GM23338 (cell line): ENCODE data around the gene ASPHD1. TPM values are rescaled to one million over a fixed set of nuclear protein-coding genes. Genes with fewer than 3 reads are reported as not detected.

Source experiments
- ATAC-seq: fragments of 200-7000 bp; cut with Tn5 transposase; 3 replicates; pipeline ENCODE4 v1.9.1; 2020
- DNase-seq: peaks from one replicate; pipeline ENCODE4 v3.0.0-alpha.2; 2015; ENCODE audit warnings: low spot score
- H2AFZ ChIP-seq: fragments of 200-600 bp; sonication (generic); 2 replicates; pipeline ENCODE4 v1.8.0; 2016; ENCODE audit warnings: antibody characterized with exemption, mild to moderate bottlenecking, moderate library complexity
- H3F3A ChIP-seq: fragments of 200-600 bp; sonication (generic); replicated peaks from 2 replicates; pipeline ENCODE4 v1.8.0; 2017; ENCODE audit warnings: antibody characterized with exemption, mixed run types, low read depth
- H3K27ac ChIP-seq: fragments of 200-600 bp; sonication (generic); 2 replicates; pipeline ENCODE4 v1.6.1; 2016; ENCODE audit warnings: low read depth
- H3K27me3 ChIP-seq: fragments of 200-600 bp; sonication (generic); 2 replicates; pipeline ENCODE4 v1.8.0; 2016; ENCODE audit warnings: mild to moderate bottlenecking, mixed run types, moderate library complexity; ENCODE audit not compliant: insufficient read depth
- H3K36me3 ChIP-seq: fragments of 200-600 bp; sonication (generic); 2 replicates; pipeline ENCODE4 v1.8.0; 2016; ENCODE audit warnings: mild to moderate bottlenecking; ENCODE audit not compliant: insufficient read depth
- H3K4me1 ChIP-seq: fragments of 200-600 bp; sonication (generic); 2 replicates; pipeline ENCODE4 v1.8.0; 2016; ENCODE audit warnings: mild to moderate bottlenecking, moderate library complexity; ENCODE audit not compliant: insufficient read depth
- H3K4me2 ChIP-seq: fragments of 200-600 bp; sonication (generic); 2 replicates; pipeline ENCODE4 v1.7.1; 2017; ENCODE audit warnings: mixed run types
- H3K4me3 ChIP-seq: fragments of 200-600 bp; sonication (generic); 2 replicates; pipeline ENCODE4 v1.6.1; 2016; ENCODE audit warnings: mixed run types
- H3K79me2 ChIP-seq: fragments of 200-600 bp; sonication (generic); replicated peaks from 2 replicates; pipeline ENCODE4 v1.8.0; 2017; ENCODE audit warnings: mild to moderate bottlenecking; ENCODE audit not compliant: insufficient read depth
- H3K9me2 ChIP-seq: fragments of 200-600 bp; sonication (generic); 2 replicates; pipeline ENCODE4 v1.8.0; 2017; ENCODE audit not compliant: insufficient read depth
- H4K20me1 ChIP-seq: fragments of 200-600 bp; sonication (generic); replicated peaks from 2 replicates; pipeline ENCODE4 v1.8.0; 2017; ENCODE audit warnings: mild to moderate bottlenecking; ENCODE audit not compliant: insufficient read depth
- H3K27ac Mint-ChIP-seq: 2 replicates; pipeline ENCODE4 v1.8.0; 2020; ENCODE audit warnings: inconsistent platforms, mild to moderate bottlenecking, moderate library complexity, mixed read lengths
- H3K27me3 Mint-ChIP-seq: 3 replicates; pipeline ENCODE4 v1.8.0; 2022; ENCODE audit warnings: low read depth, mild to moderate bottlenecking, moderate library complexity, mixed read lengths, inconsistent platforms; ENCODE audit not compliant: insufficient read depth, poor library complexity
- H3K36me3 Mint-ChIP-seq: 3 replicates; pipeline ENCODE4 v1.8.0; 2021; ENCODE audit warnings: low read depth, mild to moderate bottlenecking, inconsistent platforms, moderate library complexity, mixed read lengths
- H3K4me1 Mint-ChIP-seq: 3 replicates; pipeline ENCODE4 v1.8.0; 2020; ENCODE audit warnings: mild to moderate bottlenecking, inconsistent platforms, mixed read lengths
- H3K4me3 Mint-ChIP-seq: 3 replicates; pipeline ENCODE4 v1.8.0; 2021; ENCODE audit warnings: moderate library complexity, mild to moderate bottlenecking, inconsistent platforms, mixed read lengths
- H3K9me3 Mint-ChIP-seq: 3 replicates; pipeline ENCODE4 v1.8.0; 2020; ENCODE audit warnings: moderate library complexity, mild to moderate bottlenecking, inconsistent platforms, mixed read lengths
- CTCF ChIP-seq, 2 experiments: fragments of 200-600 bp in 1 of 2; sonication (generic) in 1 of 2; conservative IDR thresholded peaks; 2 replicates each; pipeline versions ENCODE4 v1.5.1 to v1.6.1; 2016 to 2017; ENCODE audit warnings: antibody characterized with exemption in 2 of 2, low read depth in 2 of 2, mild to moderate bottlenecking in 2 of 2, moderate library complexity in 1 of 2
- ETS1 ChIP-seq: IDR thresholded peaks from 2 replicates; pipeline ENCODE4 v1.6.1; 2016; ENCODE audit warnings: antibody characterized with exemption
- EZH2 ChIP-seq: fragments of 200-600 bp; sonication (generic); IDR thresholded peaks from one replicate; pipeline ENCODE4 v1.8.0; 2017; ENCODE audit warnings: antibody characterized with exemption, mild to moderate bottlenecking, low read depth; ENCODE audit not compliant: unreplicated experiment
- POLR2AphosphoS5 ChIP-seq: IDR thresholded peaks from 2 replicates; pipeline ENCODE4 v1.6.1; 2016; ENCODE audit warnings: antibody characterized with exemption, low read depth
- STAT1 ChIP-seq: IDR thresholded peaks from one replicate; pipeline ENCODE4 v1.6.1; 2016; ENCODE audit warnings: antibody characterized with exemption; ENCODE audit not compliant: unreplicated experiment
- ZNF331 ChIP-seq: fragments of 250-450 bp; sonication (Bioruptor Pico); IDR thresholded peaks from 2 replicates; pipeline ENCODE4 v1.5.0; 2020; ENCODE audit warnings: low read depth, mild to moderate bottlenecking, moderate library complexity
- polyA plus RNA-seq: library from polyadenylated mRNA; unstranded; fragments of >200 nt; fragmentation: Nextera tagmentation; extraction: Ambion mirVana; gene quantifications from 2 replicates; pipeline ENCODE4 v1.2.1, GENCODE V29; 2016
- total RNA-seq: library from RNA; depleted of rRNA; stranded (reverse); fragments of >200 nt; shearing (Covaris generic); gene quantifications from 2 replicates; pipeline ENCODE4 v1.2.3, GENCODE V29; 2014; rRNA removed

Gene ASPHD1
- total and polyA plus RNA-seq, 2 experiments from 2014 or later, result 15.5 to 20.6 TPM

- H3K36me3 Mint-ChIP-seq, result no peaks in the 10 kb centered on the region
- Histone ChIP-seq H3K27ac (no peak overlapping the region), H3K9me2 (no peaks in the 10 kb centered on the region), H3K27me3 (no peaks in the 10 kb centered on the region), H3F3A (no peaks in the 10 kb centered on the region), H3K79me2 (no peaks in the 10 kb centered on the region), H2AFZ (no peak overlapping the region), H3K36me3 (no peaks in the 10 kb centered on the region), H3K4me3 (no peak overlapping the region), H3K4me2 (no peak overlapping the region), H4K20me1 (no peaks in the 10 kb centered on the region), H3K4me1 (0 out of 2 replicates have a peak, but pooled peaks cover 4% of the 10 kb centered on the region)
- no peak for TF ChIP-seq ETS1
- no peak for TF ChIP-seq STAT1
- no peak for TF ChIP-seq ZNF331 (CRISPR knock-in tag)
- no peak for TF ChIP-seq CTCF (conservative IDR thresholded peaks at IDR 0.05; ENCODE audit: low read depth in 2 of 2)
- ATAC-seq (no peak), DNase-seq (no peak)
- peaks cover 8% of the 10 kb centered on the region; the same call in 2 of the 3 replicates for H3K4me1 Mint-ChIP-seq
- peaks cover 7% of the 10 kb centered on the region for H3K27me3 Mint-ChIP-seq
- H3K4me3 Mint-ChIP-seq, result no peak overlapping the region
- H3K9me3 Mint-ChIP-seq, result peaks cover 3% of the 10 kb centered on the region; the same call in 2 of the 3 replicates
- no peak overlapping the region for H3K27ac Mint-ChIP-seq
Measured at GRCh38 chr16:29950806-29951461, 50.6 kb downstream of the ASPHD1 start.

GRCh38 chr16:29951625-29952365 lies 51.5 kb downstream of the ASPHD1 start:
- peaks cover 7% of the 10 kb centered on the region for H3K27me3 Mint-ChIP-seq
- H3K36me3 Mint-ChIP-seq, result no peaks in the 10 kb centered on the region
- peaks cover 8% of the 10 kb centered on the region; the same call in 2 of the 3 replicates for H3K4me1 Mint-ChIP-seq
- no peaks in the 10 kb centered on the region for H3K27me3 ChIP-seq
- 0 out of 2 replicates have a peak, but pooled peaks cover 4% of the 10 kb centered on the region for H3K4me1 ChIP-seq
- H3K27ac Mint-ChIP-seq, result no peak overlapping the region
- no peaks in the 10 kb centered on the region for H3F3A ChIP-seq
- TF ChIP-seq POLR2AphosphoS5 (no peak), CTCF (conservative IDR thresholded peaks at IDR 0.05; ENCODE audit: low read depth in 2 of 2) (peak; percentile 31 to 47; a peak in 3 of 4 replicates), EZH2 (no peak)
- H3K9me2 ChIP-seq, result no peaks in the 10 kb centered on the region
- peak overlapping the region; percentile 94 for H2AFZ ChIP-seq
- H3K36me3 ChIP-seq, result no peaks in the 10 kb centered on the region
- DNase-seq, result peak; percentile 52
- peak; percentile 91 for ATAC-seq
- H3K4me3 ChIP-seq, result no peak overlapping the region
- no peaks in the 10 kb centered on the region for H3K79me2 ChIP-seq
- H3K4me3 Mint-ChIP-seq, result no peak overlapping the region
- H3K4me2 ChIP-seq, result no peak overlapping the region
- H3K9me3 Mint-ChIP-seq, result peaks cover 3% of the 10 kb centered on the region; the same call in 2 of the 3 replicates
- no peaks in the 10 kb centered on the region for H4K20me1 ChIP-seq
- no peak overlapping the region for H3K27ac ChIP-seq

Other genes with a start within 250 kb of the ASPHD1 start
- gene SPN, start 237.2 kb upstream of the ASPHD1 start, total RNA-seq, result 2.1 and 2.3 TPM in 2 replicates
- 0.52 and 0.82 TPM in 2 replicates for gene SPN, start 237.2 kb upstream of the ASPHD1 start, polyA plus RNA-seq
- 102 and 128 TPM in 2 replicates for gene QPRT, start 221.3 kb upstream of the ASPHD1 start, total RNA-seq
- gene QPRT, start 221.3 kb upstream of the ASPHD1 start, polyA plus RNA-seq, result 65.4 and 79.1 TPM in 2 replicates
- gene C16orf54, start 154.5 kb upstream of the ASPHD1 start, total RNA-seq, result not detected in 2 replicates
- 2.0 and 3.2 TPM in 2 replicates for gene C16orf54, start 154.5 kb upstream of the ASPHD1 start, polyA plus RNA-seq
- not detected in 2 replicates for gene ZG16, start 122.2 kb upstream of the ASPHD1 start, total RNA-seq
- not detected in 2 replicates for gene ZG16, start 122.2 kb upstream of the ASPHD1 start, polyA plus RNA-seq
- gene KIF22, start 109.7 kb upstream of the ASPHD1 start, total RNA-seq, result 179 and 192 TPM in 2 replicates
- gene KIF22, start 109.7 kb upstream of the ASPHD1 start, polyA plus RNA-seq, result 110 and 120 TPM in 2 replicates
- 181 and 270 TPM in 2 replicates for gene MAZ, start 94.0 kb upstream of the ASPHD1 start, total RNA-seq
- 155 and 170 TPM in 2 replicates for gene MAZ, start 94.0 kb upstream of the ASPHD1 start, polyA plus RNA-seq
- gene PRRT2, start 88.3 kb upstream of the ASPHD1 start, total RNA-seq, result 8.9 and 13.3 TPM in 2 replicates
- gene PRRT2, start 88.3 kb upstream of the ASPHD1 start, polyA plus RNA-seq, result 13.6 and 16.6 TPM in 2 replicates
- 59.7 and 67.6 TPM in 2 replicates for gene PAGR1, start 84.3 kb upstream of the ASPHD1 start, total RNA-seq
- gene PAGR1, start 84.3 kb upstream of the ASPHD1 start, polyA plus RNA-seq, result 76.7 and 78.7 TPM in 2 replicates
- 2.6 and 3.7 TPM in 2 replicates for gene MVP, start 80.0 kb upstream of the ASPHD1 start, total RNA-seq
- 1.4 and 2.0 TPM in 2 replicates for gene MVP, start 80.0 kb upstream of the ASPHD1 start, polyA plus RNA-seq
- gene CDIPT, start 37.3 kb upstream of the ASPHD1 start, total RNA-seq, result 60.0 and 78.1 TPM in 2 replicates
- gene CDIPT, start 37.3 kb upstream of the ASPHD1 start, polyA plus RNA-seq, result 35.7 and 36.2 TPM in 2 replicates
- gene SEZ6L2, start 938 bp upstream of the ASPHD1 start, total RNA-seq, result 55.8 and 71.9 TPM in 2 replicates
- gene SEZ6L2, start 938 bp upstream of the ASPHD1 start, polyA plus RNA-seq, result 17.8 and 18.0 TPM in 2 replicates
- 8.9 and 12.2 TPM in 2 replicates for gene KCTD13, start 25.7 kb downstream of the ASPHD1 start, total RNA-seq
- gene KCTD13, start 25.7 kb downstream of the ASPHD1 start, polyA plus RNA-seq, result 8.7 and 10.1 TPM in 2 replicates
- 39.2 and 50.0 TPM in 2 replicates for gene TMEM219, start 61.6 kb downstream of the ASPHD1 start, total RNA-seq
- gene TMEM219, start 61.6 kb downstream of the ASPHD1 start, polyA plus RNA-seq, result 81.5 and 82.3 TPM in 2 replicates
- 36.5 and 45.2 TPM in 2 replicates for gene TAOK2, start 73.4 kb downstream of the ASPHD1 start, total RNA-seq
- gene TAOK2, start 73.4 kb downstream of the ASPHD1 start, polyA plus RNA-seq, result 8.8 and 10.1 TPM in 2 replicates
- 10.4 and 13.4 TPM in 2 replicates for gene HIRIP3, start 95.1 kb downstream of the ASPHD1 start, total RNA-seq
- 18.5 and 19.1 TPM in 2 replicates for gene HIRIP3, start 95.1 kb downstream of the ASPHD1 start, polyA plus RNA-seq
- gene INO80E, start 95.8 kb downstream of the ASPHD1 start, total RNA-seq, result 71.0 and 92.8 TPM in 2 replicates
- 66.0 and 66.2 TPM in 2 replicates for gene INO80E, start 95.8 kb downstream of the ASPHD1 start, polyA plus RNA-seq
- 7.5 and 10.0 TPM in 2 replicates for gene DOC2A, start 110.5 kb downstream of the ASPHD1 start, total RNA-seq
- gene DOC2A, start 110.5 kb downstream of the ASPHD1 start, polyA plus RNA-seq, result 9.8 and 10.4 TPM in 2 replicates
- not detected in 2 replicates for gene C16orf92, start 122.7 kb downstream of the ASPHD1 start, total RNA-seq
- gene C16orf92, start 122.7 kb downstream of the ASPHD1 start, polyA plus RNA-seq, result 0.34 and 0.56 TPM in 2 replicates
- gene TLCD3B, start 130.8 kb downstream of the ASPHD1 start, total RNA-seq, result 28.2 and 37.4 TPM in 2 replicates
- gene TLCD3B, start 130.8 kb downstream of the ASPHD1 start, polyA plus RNA-seq, result 14.2 and 16.3 TPM in 2 replicates
- gene ALDOA, start 165.3 kb downstream of the ASPHD1 start, total RNA-seq, result 1,113 and 1,306 TPM in 2 replicates
- 1,054 and 1,067 TPM in 2 replicates for gene ALDOA, start 165.3 kb downstream of the ASPHD1 start, polyA plus RNA-seq
- gene PPP4C, start 175.5 kb downstream of the ASPHD1 start, total RNA-seq, result 108 and 120 TPM in 2 replicates
- gene PPP4C, start 175.5 kb downstream of the ASPHD1 start, polyA plus RNA-seq, result 169 and 170 TPM in 2 replicates
- gene TBX6, start 191.4 kb downstream of the ASPHD1 start, total RNA-seq, result 1.1 and 2.3 TPM in 2 replicates
- gene TBX6, start 191.4 kb downstream of the ASPHD1 start, polyA plus RNA-seq, result 1.9 and 2.4 TPM in 2 replicates
- gene YPEL3, start 195.7 kb downstream of the ASPHD1 start, total RNA-seq, result 21.8 and 27.8 TPM in 2 replicates
- 81.7 and 86.1 TPM in 2 replicates for gene YPEL3, start 195.7 kb downstream of the ASPHD1 start, polyA plus RNA-seq
- gene GDPD3, start 213.0 kb downstream of the ASPHD1 start, total RNA-seq, result 0.94 TPM in 1 of 2 replicates, not detected in the other
- 1.1 and 1.4 TPM in 2 replicates for gene GDPD3, start 213.0 kb downstream of the ASPHD1 start, polyA plus RNA-seq
- gene MAPK3, start 222.7 kb downstream of the ASPHD1 start, total RNA-seq, result 14.5 and 22.4 TPM in 2 replicates
- 17.9 and 19.7 TPM in 2 replicates for gene MAPK3, start 222.7 kb downstream of the ASPHD1 start, polyA plus RNA-seq